GM21367 (cell line): ENCODE results near the gene NKD2.
"Not testable (repeated sequence)": the region's sequence is repeated elsewhere in the genome, so short reads cannot be mapped to it uniquely, and the experiment has no call there.

Experiments
- ATAC-seq: cut with Tn5 transposase; IDR thresholded peaks from one replicate; pipeline ENCODE4 v1.9.1; 2021; ENCODE audit not compliant: unreplicated experiment

NKD2 gene

GRCh38 chr5:1012900-1013237 lies 4.3 kb downstream of the NKD2 start:
- no peak for ATAC-seq

GRCh38 chr5:1013238-1013947 lies 4.8 kb downstream of the NKD2 start:
- no peak for ATAC-seq

- no peak for ATAC-seq
Measured at GRCh38 chr5:1013948-1014301, 5.3 kb downstream of the NKD2 start.

- ATAC-seq, result no peak
Measured at GRCh38 chr5:1014346-1014745, 5.7 kb downstream of the NKD2 start.

- no peak for ATAC-seq
Measured at GRCh38 chr5:1014781-1015221, 6.2 kb downstream of the NKD2 start.

GRCh38 chr5:1015507-1015906 lies 6.9 kb downstream of the NKD2 start:
- ATAC-seq, result no peak

- no peak for ATAC-seq
Measured at GRCh38 chr5:1016036-1016435, 7.4 kb downstream of the NKD2 start.

- no peak for ATAC-seq
Measured at GRCh38 chr5:1016476-1016875, 7.9 kb downstream of the NKD2 start.

GRCh38 chr5:1017056-1017455 lies 8.5 kb downstream of the NKD2 start:
- ATAC-seq, result no peak

GRCh38 chr5:1017691-1018455 lies 9.3 kb downstream of the NKD2 start:
- no peak for ATAC-seq

- no peak for ATAC-seq
Measured at GRCh38 chr5:1018596-1018995, 10.0 kb downstream of the NKD2 start.

- ATAC-seq, result no peak
Measured at GRCh38 chr5:1019001-1019905, 10.7 kb downstream of the NKD2 start.

- no peak for ATAC-seq
Measured at GRCh38 chr5:1020452-1020961, 11.9 kb downstream of the NKD2 start.

- no peak for ATAC-seq
Measured at GRCh38 chr5:1021136-1021968, 12.8 kb downstream of the NKD2 start.

GRCh38 chr5:1021969-1022336 lies 13.4 kb downstream of the NKD2 start:
- not testable (repeated sequence) for ATAC-seq

GRCh38 chr5:1026700-1027621 lies 18.4 kb downstream of the NKD2 start:
- ATAC-seq, result no peak

- no peak for ATAC-seq
Measured at GRCh38 chr5:1027631-1028441, 19.2 kb downstream of the NKD2 start.

- no peak for ATAC-seq
Measured at GRCh38 chr5:1028481-1029281, 20.1 kb downstream of the NKD2 start.
